Measurements from ENCODE around the gene JADE3. TPM values are rescaled to one million over a fixed set of nuclear protein-coding genes. Genes with fewer than 3 reads are reported as not detected.

The JADE3 gene
- polyA plus RNA-seq, 3 donors: 23.0 to 27.2 (median 24.3) TPM

DNA sequence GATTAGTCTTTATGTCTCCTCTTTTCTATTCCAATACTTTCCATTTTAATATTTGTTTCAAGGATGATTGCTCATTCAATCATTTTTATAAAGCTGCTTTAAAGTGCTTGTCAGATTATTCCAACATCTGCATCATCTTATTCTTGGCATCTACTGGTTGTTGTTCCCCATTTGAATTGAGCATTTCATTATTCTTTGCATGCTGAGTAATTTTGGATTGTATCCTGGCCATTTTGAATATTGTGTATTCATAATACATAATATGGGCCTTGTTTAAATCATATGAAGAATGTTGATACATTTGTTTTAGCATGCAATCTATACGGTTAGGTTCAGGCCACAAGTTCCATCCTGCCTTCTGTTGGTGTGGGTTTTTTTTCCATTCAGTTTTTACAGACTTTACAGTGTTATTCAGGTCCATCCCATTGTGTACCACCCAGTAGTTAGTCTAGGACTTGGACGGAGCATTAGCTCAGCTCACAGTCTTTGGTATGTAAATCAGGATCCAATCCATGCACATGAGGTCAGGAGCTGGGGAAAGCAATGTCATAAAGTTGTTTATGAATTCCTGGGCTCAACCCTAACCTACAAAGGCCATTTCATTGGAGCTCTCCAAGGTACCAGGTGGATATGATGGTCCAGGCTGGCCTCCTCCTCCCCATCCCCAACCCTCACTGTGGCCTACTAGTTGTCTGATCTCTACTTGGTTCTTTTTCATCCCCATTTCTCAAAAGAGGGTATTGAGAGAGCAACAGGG is 186.3 kb downstream of the JADE3 start:
- DNase-seq: no peak

GRCh38 chrX:47101206-47101605 is 189.0 kb downstream of the JADE3 start:
- DNase-seq: no peak

Other genes with a start within 250 kb of the JADE3 start
- 1 to 10 TPM; 4.0 to 4.8 (median 4.2) TPM for gene SLC9A7, start 153.3 kb upstream of the JADE3 start, polyA plus RNA-seq (ENCODE audit: insufficient read length in 3 of 3)
- 10 to 100 TPM; 10.8 to 13.2 (median 12.5) TPM for gene RP2, start 75.4 kb upstream of the JADE3 start, polyA plus RNA-seq (ENCODE audit: insufficient read length in 3 of 3)
- 10 to 100 TPM; 30.7 to 40.1 (median 32.3) TPM for gene RGN, start 166.0 kb downstream of the JADE3 start, polyA plus RNA-seq (ENCODE audit: insufficient read length in 3 of 3)
- gene NDUFB11, start 232.3 kb downstream of the JADE3 start, polyA plus RNA-seq (ENCODE audit: insufficient read length in 3 of 3): 100 to 1,000 TPM in 2 of 3 donors, 10 to 100 TPM in 1; 87.1 to 127 (median 119) TPM
- 10 to 100 TPM; 54.5 to 67.8 (median 65.8) TPM for gene RBM10, start 232.8 kb downstream of the JADE3 start, polyA plus RNA-seq (ENCODE audit: insufficient read length in 3 of 3)

Measured in renal pelvis (tissue), 4 donors.